Coronary artery (tissue), 2 donors: ENCODE results near the gene ADAMTS15.

Experiments
- DNase-seq: peaks from one replicate; pipeline ENCODE4 v3.0.0-alpha.2; 2017; ENCODE audit warnings: low spot score
- H3K27ac ChIP-seq, 2 donors: fragments of 200-600 bp; sonication (generic); one replicate each; pipeline ENCODE4 v1.5.1; 2016 to 2019
- H3K4me3 ChIP-seq: fragments of 200-600 bp; sonication (generic); 2 replicates; pipeline ENCODE4 v1.5.1; 2016; ENCODE audit warnings: mild to moderate bottlenecking, moderate library complexity
- TF ChIP-seq, protein P1 (sequence below): fragments of 200-600 bp; sonication (generic); IDR thresholded peaks from one replicate; pipeline ENCODE4 v1.5.1; 2019; ENCODE audit warnings: antibody characterized with exemption

ADAMTS15 gene

DNA sequence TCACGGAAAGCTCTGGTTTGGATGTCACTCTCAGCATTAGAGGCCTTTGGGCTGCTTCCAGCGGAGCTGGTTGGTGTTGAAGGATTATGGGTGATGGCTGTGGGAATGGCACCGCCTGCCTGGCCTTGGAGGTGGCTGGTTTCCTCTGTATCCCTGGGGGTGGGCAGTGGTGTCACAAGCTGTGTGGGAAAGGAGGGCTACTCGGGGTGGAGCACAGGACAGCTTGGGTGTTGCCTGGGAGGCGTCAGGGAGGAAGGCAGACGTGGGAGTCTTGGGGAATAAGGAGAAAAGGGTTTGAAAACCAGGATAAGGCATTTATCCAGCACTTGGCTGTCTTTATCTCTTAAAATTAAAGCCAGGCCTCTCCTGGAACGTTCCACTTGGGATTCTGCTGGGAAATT lies 71.8 kb downstream of the ADAMTS15 start:
- peak overlapping the region; percentile 80 to 88 for H3K27ac ChIP-seq
- DNase-seq = no peak

DNA sequence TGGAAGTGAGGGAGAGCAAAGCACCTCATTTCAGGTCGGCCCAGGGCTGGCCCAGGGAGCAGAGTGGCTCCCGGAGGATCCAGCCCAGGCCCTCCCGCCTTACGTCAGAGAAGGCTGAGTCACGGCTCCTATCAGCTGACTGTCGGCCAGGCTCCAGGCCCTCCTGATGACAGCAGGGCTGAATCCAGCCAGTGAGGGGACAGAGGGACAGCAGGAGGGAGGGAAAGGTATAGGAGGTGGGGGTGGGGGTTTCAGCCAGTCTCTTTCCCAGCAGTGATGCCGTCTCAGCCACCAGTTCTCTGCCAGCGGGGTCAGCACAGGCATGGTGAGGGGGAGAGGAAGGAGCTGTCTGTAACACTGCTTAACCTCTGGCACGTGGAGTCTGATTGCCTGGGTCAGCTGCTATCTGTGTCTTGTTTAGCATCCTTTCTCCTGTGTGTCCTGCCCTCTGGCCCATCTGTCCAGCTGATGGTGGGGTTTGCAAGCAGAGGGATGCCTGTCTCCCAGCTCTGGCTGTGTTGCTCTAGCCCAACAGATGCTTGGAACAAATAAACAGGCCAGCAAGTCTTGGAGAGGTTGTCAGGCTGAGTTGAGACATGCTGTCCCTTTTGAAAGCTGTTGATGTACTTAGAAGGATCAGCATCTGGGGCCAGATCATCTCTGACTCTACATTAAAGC lies 74.0 kb downstream of the ADAMTS15 start:
- TF ChIP-seq, protein P1, sequence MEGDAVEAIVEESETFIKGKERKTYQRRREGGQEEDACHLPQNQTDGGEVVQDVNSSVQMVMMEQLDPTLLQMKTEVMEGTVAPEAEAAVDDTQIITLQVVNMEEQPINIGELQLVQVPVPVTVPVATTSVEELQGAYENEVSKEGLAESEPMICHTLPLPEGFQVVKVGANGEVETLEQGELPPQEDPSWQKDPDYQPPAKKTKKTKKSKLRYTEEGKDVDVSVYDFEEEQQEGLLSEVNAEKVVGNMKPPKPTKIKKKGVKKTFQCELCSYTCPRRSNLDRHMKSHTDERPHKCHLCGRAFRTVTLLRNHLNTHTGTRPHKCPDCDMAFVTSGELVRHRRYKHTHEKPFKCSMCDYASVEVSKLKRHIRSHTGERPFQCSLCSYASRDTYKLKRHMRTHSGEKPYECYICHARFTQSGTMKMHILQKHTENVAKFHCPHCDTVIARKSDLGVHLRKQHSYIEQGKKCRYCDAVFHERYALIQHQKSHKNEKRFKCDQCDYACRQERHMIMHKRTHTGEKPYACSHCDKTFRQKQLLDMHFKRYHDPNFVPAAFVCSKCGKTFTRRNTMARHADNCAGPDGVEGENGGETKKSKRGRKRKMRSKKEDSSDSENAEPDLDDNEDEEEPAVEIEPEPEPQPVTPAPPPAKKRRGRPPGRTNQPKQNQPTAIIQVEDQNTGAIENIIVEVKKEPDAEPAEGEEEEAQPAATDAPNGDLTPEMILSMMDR = no peak
- H3K27ac ChIP-seq = peak overlapping the region; percentile 88 to 96
- DNase-seq = peak; percentile 96
- H3K4me3 ChIP-seq = peak overlapping the region; percentile 25

More for the DNA sequence above, 71.8 kb downstream of the ADAMTS15 start:
- TF ChIP-seq, protein P1 = no peak
- no peak overlapping the region for H3K4me3 ChIP-seq

DNA sequence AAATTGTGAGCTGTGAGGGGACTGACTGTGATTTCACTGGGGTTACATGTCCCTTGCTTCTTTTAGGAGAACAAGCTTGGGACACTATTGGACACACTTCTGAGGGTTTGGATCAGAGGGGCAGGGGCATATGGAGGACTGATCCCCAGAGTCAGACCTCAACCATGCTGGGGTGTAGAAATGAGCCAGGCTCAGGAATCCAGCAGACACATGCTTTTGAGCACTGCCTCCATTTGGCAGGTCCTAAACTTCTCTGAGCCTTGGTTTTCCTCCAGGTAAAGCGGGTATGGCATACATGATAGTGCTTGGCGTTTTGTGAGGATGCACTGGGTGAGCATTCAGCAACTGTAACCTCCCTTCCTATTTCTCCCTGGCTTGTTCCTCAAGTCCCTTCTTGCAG lies 74.7 kb downstream of the ADAMTS15 start:
- Histone ChIP-seq H3K27ac (peak overlapping the region; percentile 88 to 96), H3K4me3 (no peak overlapping the region)
- no peak for DNase-seq
- TF ChIP-seq, protein P1 = no peak

DNA sequence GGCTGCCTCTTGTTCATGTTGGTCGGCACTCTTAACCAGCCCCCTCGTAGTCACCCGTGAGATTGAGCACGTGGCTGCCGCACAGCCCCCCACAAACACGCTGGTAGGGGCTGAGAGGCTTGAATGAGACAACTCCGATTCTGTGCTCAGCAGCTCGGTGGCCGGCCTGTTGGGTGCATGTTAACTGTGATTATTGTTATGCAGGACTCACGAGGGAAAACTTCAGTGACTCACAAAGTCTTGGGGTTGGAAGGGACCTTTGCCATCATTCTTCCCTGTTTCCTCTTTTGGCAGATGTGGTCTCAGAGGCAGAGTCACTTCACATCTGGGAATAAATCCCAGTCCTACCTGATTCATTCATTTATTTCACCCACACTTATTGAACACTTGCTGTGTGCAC lies 75.2 kb downstream of the ADAMTS15 start:
- TF ChIP-seq, protein P1 = no peak
- no peak for DNase-seq
- peak overlapping the region; percentile 88 to 96 for H3K27ac ChIP-seq
- H3K4me3 ChIP-seq = no peak overlapping the region

DNA sequence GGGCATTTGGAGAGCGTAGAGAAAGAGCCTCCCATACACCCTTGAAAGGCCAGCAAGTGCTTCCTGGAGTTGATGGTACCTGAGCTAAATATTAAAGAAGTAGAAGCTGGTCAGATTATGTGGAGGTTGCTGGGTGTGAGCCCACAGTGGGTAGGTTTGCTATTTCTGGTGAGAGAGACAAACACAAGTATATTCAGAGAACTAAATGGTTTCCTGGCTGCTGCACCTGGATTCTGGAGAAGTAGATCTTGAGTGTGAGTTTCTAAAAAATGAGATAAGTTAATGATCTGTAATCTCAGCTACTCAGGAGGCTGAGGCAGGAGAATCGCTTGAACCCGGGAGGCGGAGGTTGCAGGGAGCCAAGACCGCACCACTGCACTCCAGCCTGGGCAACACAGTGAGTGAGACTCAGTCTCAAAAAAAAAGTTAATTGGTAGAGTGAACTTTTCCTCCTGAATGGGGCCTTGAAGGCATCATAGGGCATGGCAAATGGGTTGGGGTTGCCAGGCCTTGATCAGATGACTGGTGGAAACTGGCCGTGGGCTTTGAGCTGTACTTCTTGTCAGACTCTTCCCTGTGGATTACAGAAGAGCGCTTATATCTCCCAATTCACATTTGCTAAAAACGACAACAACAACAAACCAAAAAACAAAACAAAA lies 75.8 kb downstream of the ADAMTS15 start:
- peak overlapping the region; percentile 88 to 96 for H3K27ac ChIP-seq
- peak; percentile 62 for DNase-seq
- no peak overlapping the region for H3K4me3 ChIP-seq
- TF ChIP-seq, protein P1 = no peak

DNA sequence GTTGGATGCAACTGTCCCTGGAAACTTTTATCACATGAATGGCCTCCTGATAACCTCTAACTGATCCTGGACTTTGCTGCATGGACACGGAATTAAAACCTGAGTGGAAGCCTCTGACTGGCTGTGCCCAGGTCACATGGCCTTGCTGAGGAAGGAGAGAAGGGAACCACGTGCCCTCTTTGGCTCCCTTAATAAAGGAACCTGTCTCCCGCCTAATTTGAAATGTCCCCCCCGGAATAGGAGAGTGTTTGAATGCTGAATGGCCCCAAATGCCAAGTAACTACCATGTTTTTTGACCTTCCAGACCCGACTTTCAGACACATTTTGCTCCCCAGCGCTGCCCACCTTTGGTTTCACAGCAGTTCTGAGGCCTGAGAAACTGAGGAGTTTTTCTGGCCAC lies 76.9 kb downstream of the ADAMTS15 start:
- TF ChIP-seq, protein P1 = no peak
- Histone ChIP-seq H3K27ac (no peak overlapping the region), H3K4me3 (no peak overlapping the region)
- peak; percentile 50 for DNase-seq
